ENCODE data around the gene LAIR1. TPM values are rescaled to one million over a fixed set of nuclear protein-coding genes. Genes with fewer than 3 reads are reported as not detected.

LAIR1 gene
- total RNA-seq, 1 donor from 2014 or later = not detected

DNA sequence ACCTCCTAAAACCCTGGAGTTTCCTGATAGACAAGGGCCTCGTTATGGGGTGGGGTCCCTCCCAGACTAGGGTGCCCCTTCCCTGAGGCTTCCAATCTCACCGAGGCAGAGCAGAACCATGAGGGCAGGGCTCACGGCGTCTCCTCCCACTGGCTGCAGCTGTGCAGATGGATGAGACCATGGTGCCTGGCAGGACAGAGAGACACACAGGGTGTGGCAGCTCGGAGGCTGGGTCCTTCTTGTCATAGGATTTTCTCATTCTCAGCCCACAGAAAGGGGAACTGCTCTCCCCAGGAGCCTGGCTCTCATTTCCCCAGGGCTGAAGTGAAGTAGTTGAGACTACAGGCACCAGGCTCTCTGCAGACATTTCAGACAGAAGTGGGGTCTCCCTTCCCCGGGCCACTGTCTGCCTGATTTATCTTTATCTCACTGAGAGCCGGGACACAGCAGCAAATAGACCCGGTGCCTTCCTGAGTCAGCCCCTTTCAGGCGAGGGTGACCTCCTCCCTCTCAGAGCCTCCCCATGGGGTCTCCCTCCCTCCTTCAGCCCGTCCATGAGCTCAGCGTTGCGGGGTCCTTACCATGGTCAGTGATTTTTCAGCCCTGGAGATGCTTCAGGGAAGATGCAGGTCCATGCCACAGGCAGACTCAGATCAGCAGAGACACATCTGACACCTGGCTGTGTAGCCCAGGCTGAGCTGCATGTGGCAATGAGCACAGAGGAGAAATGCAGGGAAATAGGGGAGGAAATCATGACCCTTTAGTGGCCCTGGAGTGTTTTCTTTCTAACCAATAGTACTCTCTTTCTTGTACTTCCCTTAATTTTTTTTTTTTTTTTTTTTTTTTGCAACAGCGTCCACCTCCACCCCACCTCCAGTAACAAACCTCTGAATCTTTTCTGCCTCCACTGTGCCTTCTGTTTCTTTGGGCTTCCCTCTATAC lies 52.0 kb downstream of the LAIR1 start, which contains the start of gene LILRA5:
TSS of gene LILRA5 (minus strand) at position 731 of the 942 bp plus-strand sequence. CDS start at position 584, 147 bp downstream.
- no peaks in the 10 kb centered on the region for H3K36me3 Mint-ChIP-seq (ENCODE audit: insufficient read depth)
- peaks cover 24% of the 10 kb centered on the region for H3K27me3 Mint-ChIP-seq
- no peak within 1 kb of the TSS for H3K27ac Mint-ChIP-seq
- no peak for TF ChIP-seq CTCF (IDR thresholded peaks at IDR 0.05; ENCODE audit: unreplicated experiment)
- H3K4me3 Mint-ChIP-seq (ENCODE audit: low read depth) = no peak within 1 kb of the TSS
- DNase-seq (ENCODE audit: low spot score, unreplicated experiment) = no peak
- H3K4me1 Mint-ChIP-seq (ENCODE audit: low read depth) = no peaks in the 10 kb centered on the region
- no peaks in the 10 kb centered on the region for H3K9me3 Mint-ChIP-seq (ENCODE audit: low read depth)

DNA sequence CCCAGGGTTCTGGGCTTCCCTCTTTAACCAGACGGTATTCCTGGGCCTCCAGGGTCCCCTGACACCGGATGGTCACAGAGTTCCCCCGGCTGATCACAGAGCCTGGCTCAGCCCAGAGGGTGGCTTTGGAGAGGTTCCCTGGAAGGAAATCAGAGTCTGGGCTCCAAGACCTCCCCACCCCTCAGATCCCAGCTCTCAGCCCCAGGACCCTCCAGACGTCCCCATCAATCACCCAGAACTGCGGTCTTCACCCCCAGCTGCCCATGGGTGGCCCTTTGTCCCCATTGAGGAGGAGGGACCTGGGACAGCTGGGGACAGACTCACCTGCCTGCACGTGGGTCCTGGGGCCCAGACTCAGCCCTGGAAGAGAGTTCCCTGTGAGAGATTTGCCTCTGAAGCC lies 52.7 kb downstream of the LAIR1 start:
- peaks cover 24% of the 10 kb centered on the region for H3K27me3 Mint-ChIP-seq
- no peaks in the 10 kb centered on the region for H3K9me3 Mint-ChIP-seq (ENCODE audit: low read depth)
- no peak for DNase-seq (ENCODE audit: low spot score, unreplicated experiment)
- H3K4me1 Mint-ChIP-seq (ENCODE audit: low read depth) = no peaks in the 10 kb centered on the region
- H3K36me3 Mint-ChIP-seq (ENCODE audit: insufficient read depth) = no peaks in the 10 kb centered on the region
- TF ChIP-seq CTCF (IDR thresholded peaks at IDR 0.05; ENCODE audit: unreplicated experiment) = no peak
- H3K27ac Mint-ChIP-seq = no peak overlapping the region
- no peak overlapping the region for H3K4me3 Mint-ChIP-seq (ENCODE audit: low read depth)

- no peak for DNase-seq (ENCODE audit: low spot score, unreplicated experiment)
- Mint-ChIP-seq H3K27ac (no peak overlapping the region), H3K4me1 (ENCODE audit: low read depth) (no peaks in the 10 kb centered on the region), H3K4me3 (ENCODE audit: low read depth) (no peak overlapping the region), H3K36me3 (ENCODE audit: insufficient read depth) (no peaks in the 10 kb centered on the region), H3K27me3 (peaks cover 23% of the 10 kb centered on the region), H3K9me3 (ENCODE audit: low read depth) (no peaks in the 10 kb centered on the region)
- no peak for TF ChIP-seq CTCF (IDR thresholded peaks at IDR 0.05; ENCODE audit: unreplicated experiment)
Measured at GRCh38 chr19:54311486-54311885, 53.2 kb downstream of the LAIR1 start.

DNA sequence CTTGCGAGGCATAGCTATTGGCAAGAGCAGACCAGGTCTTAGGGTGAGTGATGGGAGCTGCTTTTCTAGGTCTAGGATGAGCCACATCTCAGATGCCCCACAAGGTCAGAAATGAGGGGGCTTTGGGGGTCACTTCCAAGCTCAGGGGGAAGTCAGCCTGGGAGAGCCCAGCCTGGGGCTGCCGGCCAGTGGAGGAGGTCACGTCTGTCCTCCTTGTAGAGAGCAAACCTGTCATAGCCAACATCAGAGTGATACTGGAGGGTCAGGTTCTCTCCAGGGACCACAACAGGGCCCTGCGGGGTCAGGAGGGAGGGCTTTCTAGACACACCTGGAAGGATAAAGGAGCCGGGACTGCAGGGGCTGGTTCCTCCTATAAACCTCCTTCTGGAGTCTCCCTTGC lies 54.2 kb downstream of the LAIR1 start:
- no peaks in the 10 kb centered on the region for H3K36me3 Mint-ChIP-seq (ENCODE audit: insufficient read depth)
- H3K27me3 Mint-ChIP-seq = peaks cover 19% of the 10 kb centered on the region
- H3K4me1 Mint-ChIP-seq (ENCODE audit: low read depth) = no peaks in the 10 kb centered on the region
- H3K4me3 Mint-ChIP-seq (ENCODE audit: low read depth) = no peak overlapping the region
- no peak for TF ChIP-seq CTCF (IDR thresholded peaks at IDR 0.05; ENCODE audit: unreplicated experiment)
- no peak for DNase-seq (ENCODE audit: low spot score, unreplicated experiment)
- H3K9me3 Mint-ChIP-seq (ENCODE audit: low read depth) = no peaks in the 10 kb centered on the region
- no peak overlapping the region for H3K27ac Mint-ChIP-seq

DNA sequence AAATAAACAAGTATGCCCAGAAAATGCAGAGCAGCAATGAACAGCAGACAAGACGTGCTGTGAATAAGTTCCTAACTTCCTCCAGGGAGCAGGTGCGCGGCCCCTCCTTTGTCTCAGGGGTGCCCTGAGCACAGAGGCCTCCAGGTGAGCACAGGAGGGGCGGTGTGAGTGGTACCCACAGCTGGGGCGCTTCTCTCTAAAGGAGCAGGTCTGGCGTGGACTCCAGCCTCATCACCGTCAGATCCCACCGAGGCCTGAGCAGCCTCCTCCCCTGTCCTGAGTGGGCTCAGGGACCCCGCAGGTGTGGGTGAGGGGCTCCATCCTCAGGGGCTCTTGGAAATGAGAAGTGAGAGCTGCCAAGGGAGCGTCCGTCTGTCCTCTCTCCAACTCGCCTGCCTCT lies 54.9 kb downstream of the LAIR1 start:
- TF ChIP-seq CTCF (IDR thresholded peaks at IDR 0.05; ENCODE audit: unreplicated experiment) = no peak
- Mint-ChIP-seq H3K9me3 (ENCODE audit: low read depth) (no peaks in the 10 kb centered on the region), H3K36me3 (ENCODE audit: insufficient read depth) (no peaks in the 10 kb centered on the region), H3K27me3 (peaks cover 22% of the 10 kb centered on the region), H3K4me1 (ENCODE audit: low read depth) (no peaks in the 10 kb centered on the region), H3K27ac (no peak overlapping the region), H3K4me3 (ENCODE audit: low read depth) (no peak overlapping the region)
- DNase-seq (ENCODE audit: low spot score, unreplicated experiment) = no peak

Measured in progenitor cell of endocrine pancreas (in vitro differentiated cells).